ENCODE data around the gene CCDC127. TPM values are rescaled to one million over a fixed set of nuclear protein-coding genes. Genes with fewer than 3 reads are reported as not detected.

The CCDC127 gene
- total and polyA plus RNA-seq, 7 donors: 4.1 to 11.2 (median 7.0) TPM

DNA sequence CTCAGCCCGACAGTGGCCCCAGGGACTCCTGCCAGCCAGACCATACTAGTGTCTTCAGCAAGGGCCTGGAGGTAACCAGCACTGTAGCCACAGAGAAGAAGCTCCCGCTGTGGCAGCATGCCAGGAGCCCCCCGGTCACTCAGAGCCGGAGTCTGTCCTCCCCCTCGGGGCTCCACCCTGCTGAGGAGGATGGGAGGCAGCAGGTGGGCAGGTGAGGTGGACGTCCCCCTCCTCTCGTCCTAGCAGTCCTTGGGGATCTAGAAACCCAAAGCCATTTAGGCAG is 54.7 kb downstream of the CCDC127 start:
- no peaks in the 10 kb centered on the region for H3K36me3 ChIP-seq (ENCODE audit: insufficient read depth in 1 of 2, low read depth in 1 of 2)
- WGBS, 3 donors: 80 to 86% (median 83%) methylated on average over 7 of the region's 7 CpGs
- H3K9me3 ChIP-seq: no peaks in the 10 kb centered on the region
- TF ChIP-seq, protein P1, sequence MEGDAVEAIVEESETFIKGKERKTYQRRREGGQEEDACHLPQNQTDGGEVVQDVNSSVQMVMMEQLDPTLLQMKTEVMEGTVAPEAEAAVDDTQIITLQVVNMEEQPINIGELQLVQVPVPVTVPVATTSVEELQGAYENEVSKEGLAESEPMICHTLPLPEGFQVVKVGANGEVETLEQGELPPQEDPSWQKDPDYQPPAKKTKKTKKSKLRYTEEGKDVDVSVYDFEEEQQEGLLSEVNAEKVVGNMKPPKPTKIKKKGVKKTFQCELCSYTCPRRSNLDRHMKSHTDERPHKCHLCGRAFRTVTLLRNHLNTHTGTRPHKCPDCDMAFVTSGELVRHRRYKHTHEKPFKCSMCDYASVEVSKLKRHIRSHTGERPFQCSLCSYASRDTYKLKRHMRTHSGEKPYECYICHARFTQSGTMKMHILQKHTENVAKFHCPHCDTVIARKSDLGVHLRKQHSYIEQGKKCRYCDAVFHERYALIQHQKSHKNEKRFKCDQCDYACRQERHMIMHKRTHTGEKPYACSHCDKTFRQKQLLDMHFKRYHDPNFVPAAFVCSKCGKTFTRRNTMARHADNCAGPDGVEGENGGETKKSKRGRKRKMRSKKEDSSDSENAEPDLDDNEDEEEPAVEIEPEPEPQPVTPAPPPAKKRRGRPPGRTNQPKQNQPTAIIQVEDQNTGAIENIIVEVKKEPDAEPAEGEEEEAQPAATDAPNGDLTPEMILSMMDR (IDR thresholded peaks at IDR 0.05): no peak
- intact Hi-C loops (cut with DNase I): no loop called here
- no peaks in the 10 kb centered on the region for H3K4me1 ChIP-seq
- peaks cover 0 to 16% (median 3%) of the 10 kb centered on the region in 3 donors for H3K27me3 ChIP-seq (ENCODE audit: insufficient read depth in 3 of 3, low read length in 2 of 3)
- no peak for ATAC-seq
- H3K4me3 ChIP-seq: no peak overlapping the region
- H3K27ac ChIP-seq: no peak overlapping the region
- no peak for DNase-seq

DNA sequence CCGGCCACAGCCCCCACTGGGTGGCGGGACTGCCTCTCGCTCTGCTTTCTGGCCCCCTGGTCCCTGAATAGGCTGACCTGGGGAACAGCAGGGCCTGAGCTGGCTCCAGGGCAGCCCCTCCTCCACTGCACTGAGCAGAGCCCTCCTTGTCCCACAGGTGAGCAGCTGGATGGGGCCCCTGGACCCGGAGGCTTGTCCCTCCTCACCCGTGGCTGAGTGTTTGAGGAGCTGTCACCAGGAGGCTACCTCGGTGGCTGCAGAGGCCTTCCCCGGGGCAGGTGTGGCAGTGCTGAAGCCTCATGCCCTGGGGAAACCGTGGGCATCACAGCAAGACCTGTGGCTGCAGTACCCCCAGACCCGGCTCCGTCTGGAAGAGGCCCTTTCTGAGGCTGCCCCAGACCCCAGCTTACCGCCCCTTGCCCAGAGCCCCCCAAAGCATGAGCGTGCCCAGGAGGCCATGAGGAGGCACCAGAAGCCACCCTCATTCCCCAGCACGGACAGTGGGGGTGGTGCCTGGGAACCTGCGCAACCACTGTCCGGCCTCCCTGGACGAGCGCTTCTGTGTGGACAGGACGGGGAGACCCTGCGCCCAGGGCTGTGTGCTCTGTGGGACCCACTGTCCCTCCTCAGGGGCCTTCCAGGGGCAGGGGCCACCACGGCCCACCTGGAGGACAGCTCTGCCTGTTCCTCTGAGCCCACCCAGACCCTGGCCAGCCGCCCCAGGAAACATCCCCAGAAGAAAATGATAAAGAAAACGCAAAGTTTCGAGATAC is 55.2 kb downstream of the CCDC127 start:
- intact Hi-C loops (cut with DNase I): no loop called here
- Histone ChIP-seq H3K4me1 (no peaks in the 10 kb centered on the region), H3K9me3 (no peaks in the 10 kb centered on the region), H3K27ac (no peak overlapping the region), H3K27me3 (ENCODE audit: insufficient read depth in 3 of 3, low read length in 2 of 3) (peaks cover 0 to 16% (median 4%) of the 10 kb centered on the region in 3 donors), H3K4me3 (no peak overlapping the region), H3K36me3 (ENCODE audit: insufficient read depth in 1 of 2, low read depth in 1 of 2) (no peaks in the 10 kb centered on the region)
- DNase-seq (peak; percentile 6 to 42), ATAC-seq (peak in 1 of 4 donors; percentile 13)
- TF ChIP-seq, protein P1 (IDR thresholded peaks at IDR 0.05): no peak
- WGBS, 3 donors: 89 to 95% (median 95%) methylated on average over 20 to 23 of the region's 23 CpGs

GRCh38 chr5:162190-162564 is 55.8 kb downstream of the CCDC127 start:
- Histone ChIP-seq H3K36me3 (ENCODE audit: insufficient read depth in 1 of 2, low read depth in 1 of 2) (no peaks in the 10 kb centered on the region), H3K4me3 (no peak overlapping the region), H3K27me3 (ENCODE audit: insufficient read depth in 3 of 3, low read length in 2 of 3) (peaks cover 0 to 16% (median 5%) of the 10 kb centered on the region in 3 donors), H3K4me1 (no peaks in the 10 kb centered on the region), H3K27ac (no peak overlapping the region), H3K9me3 (no peaks in the 10 kb centered on the region)
- 85 to 95% (median 93%) methylated on average over 18 to 19 of the region's 19 CpGs for WGBS, 3 donors
- TF ChIP-seq, protein P1 (IDR thresholded peaks at IDR 0.05): no peak
- DNase-seq (peak; percentile 5 to 38), ATAC-seq (no peak)
- intact Hi-C loops (cut with DNase I): no loop called here

GRCh38 chr5:161803-162110 is 56.2 kb downstream of the CCDC127 start:
- Histone ChIP-seq H3K4me3 (no peak overlapping the region), H3K27me3 (ENCODE audit: insufficient read depth in 3 of 3, low read length in 2 of 3) (peaks cover 0 to 16% (median 6%) of the 10 kb centered on the region in 3 donors), H3K36me3 (ENCODE audit: insufficient read depth in 1 of 2, low read depth in 1 of 2) (no peaks in the 10 kb centered on the region), H3K4me1 (no peaks in the 10 kb centered on the region), H3K9me3 (no peaks in the 10 kb centered on the region), H3K27ac (no peak overlapping the region)
- TF ChIP-seq, protein P1 (IDR thresholded peaks at IDR 0.05): no peak
- WGBS, 3 donors: 93 to 97% (median 94%) methylated on average over 17 of the region's 17 CpGs
- intact Hi-C loops (cut with DNase I): no loop called here
- ATAC-seq (no peak), DNase-seq (peak; percentile 4 to 35)
